GM12865 (cell line): ENCODE data around the gene COPS7A.

Experiments
- DNase-seq: peaks from one replicate; pipeline ENCODE4 v3.0.0; 2010; ENCODE audit warnings: low read depth
- H3K4me3 ChIP-seq: 2 replicates; pipeline ENCODE4 v1.5.1; 2011; ENCODE audit warnings: mild to moderate bottlenecking, low read depth, low read length, control low read depth
- CTCF ChIP-seq: IDR thresholded peaks from 2 replicates; pipeline ENCODE4 v1.5.1; 2011; ENCODE audit warnings: low read length, control low read depth, low read depth, inconsistent platforms; ENCODE audit not compliant: insufficient read depth; ENCODE audit errors: missing control alignments

The COPS7A gene

GRCh38 chr12:6745741-6746525 lies 22.1 kb downstream of the COPS7A start:
- no peak overlapping the region for H3K4me3 ChIP-seq
- TF ChIP-seq CTCF = no peak

GRCh38 chr12:6747216-6747615 lies 23.4 kb downstream of the COPS7A start:
- no peak for DNase-seq
- no peak for TF ChIP-seq CTCF
- H3K4me3 ChIP-seq = no peak overlapping the region

More at GRCh38 chr12:6745741-6746525, 22.1 kb downstream of the COPS7A start:
- peak; percentile 55 for DNase-seq

- TF ChIP-seq CTCF = no peak
- DNase-seq = no peak
Observed at GRCh38 chr12:6748761-6749160, 24.9 kb downstream of the COPS7A start.

GRCh38 chr12:6750506-6750905 lies 26.7 kb downstream of the COPS7A start:
- TF ChIP-seq CTCF = no peak
- no peak overlapping the region for H3K4me3 ChIP-seq
- DNase-seq = no peak

More at GRCh38 chr12:6748761-6749160, 24.9 kb downstream of the COPS7A start:
- H3K4me3 ChIP-seq = no peak overlapping the region

- TF ChIP-seq CTCF = no peak
- DNase-seq = no peak
- peak overlapping the region; percentile 72 for H3K4me3 ChIP-seq
Observed at GRCh38 chr12:6751767-6752166, 27.9 kb downstream of the COPS7A start.

GRCh38 chr12:6752167-6752920 lies 28.5 kb downstream of the COPS7A start:
- peak; percentile 46 for DNase-seq
- no peak for TF ChIP-seq CTCF
- peak overlapping the region; percentile 72 for H3K4me3 ChIP-seq
